ENCODE measurements around the gene PRDM15.

PRDM15 gene

GRCh38 chr21:41840880-41841279 lies 38.3 kb downstream of the PRDM15 start:
- DNase-seq (ENCODE audit: low read depth in 2 of 2) = no peak

- no peak for DNase-seq (ENCODE audit: low read depth in 2 of 2)
Measured at GRCh38 chr21:41839387-41840000, 39.6 kb downstream of the PRDM15 start.

GRCh38 chr21:41837756-41838297 lies 41.3 kb downstream of the PRDM15 start:
- DNase-seq (ENCODE audit: low read depth in 2 of 2) = no peak

DNA sequence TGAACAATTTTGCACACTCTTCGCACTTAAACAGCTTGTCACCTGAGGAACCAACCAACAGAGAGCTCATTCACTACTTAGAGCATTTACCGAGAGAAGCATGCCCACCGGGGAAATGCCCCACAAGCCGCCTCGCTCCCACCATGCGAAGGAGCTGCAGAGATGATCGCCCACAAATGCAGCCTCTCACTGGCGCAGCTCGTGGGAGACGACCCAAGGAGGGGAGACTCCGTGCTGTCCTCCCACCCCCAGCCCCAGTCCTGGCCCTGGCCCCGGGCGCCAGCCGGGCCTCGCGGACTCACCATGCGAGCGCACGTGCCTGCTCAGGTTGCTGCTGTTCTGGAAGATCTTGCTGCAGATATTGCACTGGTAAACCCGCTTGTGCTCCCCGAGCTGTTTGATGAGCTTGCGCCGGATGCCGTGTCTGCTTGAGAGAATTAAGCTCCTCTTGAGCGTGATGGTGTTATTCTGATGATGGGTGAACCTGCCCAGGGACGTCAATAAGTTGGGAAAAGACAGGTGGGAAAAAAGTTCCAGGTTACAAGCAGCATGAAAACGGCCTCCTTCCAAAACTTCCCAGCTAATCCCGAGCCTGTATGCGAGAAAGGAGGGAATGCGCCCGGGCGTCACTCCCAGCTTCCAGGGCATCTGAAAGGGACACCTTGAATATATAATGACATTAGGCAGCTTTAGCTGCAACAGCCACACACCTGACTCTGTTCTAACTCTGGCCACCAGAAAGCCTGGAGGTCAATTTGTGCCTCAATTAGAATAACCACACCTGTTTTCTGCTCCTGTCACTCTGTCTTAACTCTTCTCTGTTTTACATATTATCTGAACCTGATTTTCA lies 42.8 kb downstream of the PRDM15 start:
- DNase-seq (ENCODE audit: low read depth in 2 of 2) = no peak

DNA sequence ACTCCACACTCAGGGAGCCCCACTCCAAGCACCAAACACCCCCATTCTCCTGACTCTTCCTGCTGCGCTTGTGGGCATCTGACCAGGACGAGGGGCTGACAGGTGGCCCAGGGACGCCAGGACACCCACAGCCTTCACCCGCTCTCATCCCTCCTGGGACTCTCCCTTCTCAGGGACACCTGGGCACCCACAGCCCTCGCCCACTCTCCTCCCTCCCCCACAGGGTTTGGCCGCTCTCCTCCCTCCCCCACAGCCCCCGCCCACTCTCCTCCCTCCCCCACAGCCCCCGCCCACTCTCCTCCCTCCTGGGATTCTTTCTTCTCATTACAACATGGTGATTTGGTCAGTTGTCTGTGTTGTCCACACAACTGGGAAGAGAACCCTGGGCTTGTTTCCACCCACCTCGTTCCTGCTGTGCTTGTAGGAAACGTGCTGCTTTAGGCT lies 43.4 kb downstream of the PRDM15 start:
- no peak for DNase-seq (ENCODE audit: low read depth in 2 of 2)

GRCh38 chr21:41834926-41835663 lies 44.0 kb downstream of the PRDM15 start:
- no peak for DNase-seq (ENCODE audit: low read depth in 2 of 2)

DNA sequence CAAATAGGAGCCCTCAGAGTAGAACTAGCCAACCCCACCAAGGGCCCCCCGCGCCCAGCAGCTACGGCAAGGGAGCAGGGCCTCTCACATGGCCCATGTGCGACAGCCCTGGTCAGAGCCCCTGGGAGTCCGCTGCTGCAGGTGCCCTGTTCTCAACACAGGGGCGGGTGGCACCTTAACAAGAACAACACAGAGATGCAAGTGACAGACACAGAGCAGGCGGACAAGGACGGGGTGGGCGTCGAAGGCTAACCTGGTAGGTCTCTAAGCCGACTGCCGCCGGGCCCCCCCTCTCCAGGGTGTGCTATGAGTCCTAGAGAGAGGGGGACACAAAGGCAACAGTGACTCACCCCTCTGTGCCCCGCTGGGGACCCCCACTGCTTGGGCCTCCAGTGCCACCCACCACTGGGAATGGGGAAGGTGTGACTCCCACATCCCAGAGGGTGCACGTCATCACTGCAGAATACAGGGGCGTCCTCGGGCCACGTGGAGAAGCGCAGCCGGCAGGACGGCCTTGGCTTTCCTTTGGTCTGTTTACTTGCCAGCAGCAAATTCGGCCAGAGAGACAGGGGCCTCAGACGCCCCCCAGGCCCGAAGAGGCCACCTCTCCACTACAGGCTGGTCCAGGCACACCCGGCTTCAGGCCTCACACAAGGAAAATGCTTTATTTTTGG lies 44.8 kb downstream of the PRDM15 start:
- no peak for DNase-seq (ENCODE audit: low read depth in 2 of 2)

GRCh38 chr21:41833497-41834115 lies 45.5 kb downstream of the PRDM15 start:
- no peak for DNase-seq (ENCODE audit: low read depth in 2 of 2)

- DNase-seq (ENCODE audit: low read depth in 2 of 2) = no peak
Measured at GRCh38 chr21:41832596-41833496, 46.3 kb downstream of the PRDM15 start.

GRCh38 chr21:41831866-41832595 lies 47.1 kb downstream of the PRDM15 start:
- DNase-seq (ENCODE audit: low read depth in 2 of 2) = no peak

DNA sequence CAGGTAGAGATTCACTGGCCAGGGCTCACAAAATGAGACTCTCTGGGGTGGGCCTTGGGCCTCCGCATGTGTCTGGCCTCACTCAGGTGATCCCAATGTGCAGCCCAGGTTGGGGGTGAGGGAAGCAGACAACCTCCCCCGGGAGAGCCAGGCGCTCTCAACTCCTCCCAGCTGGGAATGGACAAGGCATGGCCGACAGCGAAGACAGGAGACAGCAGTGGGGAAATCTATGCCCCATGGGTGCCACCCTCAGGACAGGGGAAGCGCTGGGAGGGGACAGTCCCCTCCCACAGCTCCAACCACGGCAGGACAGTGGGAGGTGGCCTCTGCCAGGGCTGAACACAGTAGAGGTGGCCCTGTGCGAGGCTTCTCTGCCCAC lies 47.7 kb downstream of the PRDM15 start:
- no peak for DNase-seq (ENCODE audit: low read depth in 2 of 2)

- no peak for DNase-seq (ENCODE audit: low read depth in 2 of 2)
Measured at GRCh38 chr21:41830764-41831452, 48.2 kb downstream of the PRDM15 start.

GRCh38 chr21:41830145-41830707 lies 48.9 kb downstream of the PRDM15 start:
- DNase-seq (ENCODE audit: low read depth in 2 of 2) = no peak

- DNase-seq (ENCODE audit: low read depth in 2 of 2) = no peak
Measured at GRCh38 chr21:41828884-41829360, 50.2 kb downstream of the PRDM15 start.

GRCh38 chr21:41827951-41828883 lies 50.9 kb downstream of the PRDM15 start:
- DNase-seq (ENCODE audit: low read depth in 2 of 2) = no peak

DNA sequence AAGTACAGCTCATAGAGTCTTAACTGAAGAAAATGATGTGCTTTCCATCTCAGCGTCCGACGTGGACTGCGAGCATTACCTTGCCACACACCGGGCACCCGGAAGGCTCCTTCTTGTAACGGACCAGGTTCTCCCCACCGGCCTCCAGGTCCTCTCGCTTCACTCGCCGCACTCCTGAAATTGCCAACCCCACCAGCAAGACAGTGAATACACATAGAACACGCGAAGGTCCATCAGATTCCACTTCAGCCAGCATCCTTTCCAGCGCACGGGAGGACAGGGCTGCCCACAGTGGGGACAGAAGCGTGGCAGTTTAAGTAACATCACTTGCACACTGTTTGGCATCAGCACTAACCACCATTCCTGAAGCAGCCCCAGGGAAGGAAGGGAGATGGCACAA lies 53.3 kb downstream of the PRDM15 start:
- no peak for DNase-seq (ENCODE audit: low read depth in 2 of 2)

DNA sequence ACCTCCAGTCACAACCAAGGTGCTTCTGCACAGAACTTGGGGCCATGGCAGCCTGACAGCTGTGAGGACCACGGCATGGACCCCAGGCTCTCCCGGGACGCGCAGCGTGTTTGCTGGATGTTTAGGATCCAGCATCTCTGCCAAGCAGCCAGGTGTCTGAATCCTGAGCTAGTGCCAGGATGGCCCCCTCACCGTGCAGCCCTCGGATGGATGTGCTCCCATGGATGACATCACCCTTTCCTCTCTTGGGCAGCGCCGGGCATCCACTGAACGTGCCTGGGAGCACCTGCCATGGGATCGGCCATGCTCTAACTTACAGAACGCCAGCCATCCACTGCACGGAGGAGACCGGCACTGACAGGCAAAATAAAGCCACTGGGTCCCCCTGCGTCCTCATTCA lies 53.9 kb downstream of the PRDM15 start:
- no peak for DNase-seq (ENCODE audit: low read depth in 2 of 2)
